GM12892 (cell line): ENCODE measurements around the gene MAP3K1.

ENCODE experiments used
- POLR2A ChIP-seq: IDR thresholded peaks from 2 replicates; pipeline ENCODE4 v1.6.1; 2011; ENCODE audit warnings: low read depth, low read length, control low read depth
- POLR2AphosphoS5 ChIP-seq: IDR thresholded peaks from 2 replicates; pipeline ENCODE4 v1.6.1; 2011; ENCODE audit warnings: low read depth, low read length, control low read depth

- TF ChIP-seq POLR2A, result no peak
- TF ChIP-seq POLR2AphosphoS5, result no peak
These were observed 93.6 kb downstream of the MAP3K1 start for GRCh38 chr5:56908942-56909293.
